HCT116 (cell line): Measurements from ENCODE around the gene FUOM. TPM values are rescaled to one million over a fixed set of nuclear protein-coding genes. Genes with fewer than 3 reads are reported as not detected.

ENCODE experiments used
- ATAC-seq: fragments of 200-7000 bp; cut with Tn5 transposase; 2 replicates; pipeline ENCODE4 v1.9.1; 2020; ENCODE audit warnings: mild to moderate bottlenecking, moderate library complexity
- BruUV-seq: library from RNA; stranded (reverse); fragments of 400-500 nt; replicated peaks from 2 replicates; lab custom pipeline; 2021; lab: Mats Ljungman, UMichigan
- CTCF ChIA-PET: fragments of 300-600 bp; sonication (Branson Sonifier 250); formaldehyde crosslinking; loops from one replicate; lab custom pipeline; 2021; ENCODE audit warnings: antibody characterized with exemption; lab: Charles Lee
- POLR2A ChIA-PET: fragments of 300-600, 350-600 bp; sonication (Branson Sonifier 250); formaldehyde crosslinking; loops from one replicate; lab custom pipeline; 2021; ENCODE audit warnings: antibody characterized with exemption; lab: Charles Lee
- RAD21 ChIA-PET, 2 experiments: fragments of 300-600 bp; sonication (Branson Sonifier 250); formaldehyde crosslinking; loops; one replicate each; lab custom pipeline; 2023; ENCODE audit warnings: low total read pairs in 2 of 2; ENCODE audit not compliant: uncharacterized antibody in 2 of 2, unreplicated experiment in 2 of 2, low non-redundant PET in 1 of 2; lab: Charles Lee
- DNase-seq: peaks from one replicate; pipeline ENCODE4 v3.0.0-alpha.2; 2010; ENCODE audit warnings: low read depth, low spot score
- H2AFZ ChIP-seq: fragments of 200-600 bp; shearing (Covaris generic), sonication (generic); 2 replicates; pipeline ENCODE4 v1.6.1; 2017; ENCODE audit warnings: low read depth, mixed run types, mixed read lengths, antibody characterized with exemption, low read length; ENCODE audit not compliant: poor library complexity, severe bottlenecking
- H3K27ac ChIP-seq: 2 replicates; pipeline ENCODE4 v1.5.1; 2012; ENCODE audit warnings: low read depth, low read length
- H3K27me3 ChIP-seq: fragments of 200-600 bp; sonication (generic); 2 replicates; pipeline ENCODE4 v1.6.1; 2016; ENCODE audit warnings: mixed run types, low read length, mixed read lengths; ENCODE audit not compliant: insufficient read depth
- H3K36me3 ChIP-seq, 2 experiments: fragments of 200-500 bp in 1 of 2; fragments of 200-600 bp in 1 of 2; sonication (Bioruptor generic) in 1 of 2; sonication (generic) in 1 of 2; 2 replicates each; pipeline versions ENCODE4 v1.5.1 to v1.6.1; 2014 to 2016; ENCODE audit warnings: low read length in 2 of 2, inconsistent platforms in 1 of 2, mixed read lengths in 1 of 2, mixed run types in 1 of 2; ENCODE audit not compliant: insufficient read depth in 2 of 2, control insufficient read depth in 1 of 2
- H3K4me1 ChIP-seq, 2 experiments: fragments of 200-600 bp in 1 of 2; sonication (generic) in 1 of 2; 2 replicates each; pipeline versions ENCODE4 v1.5.1 to v1.6.1; 2012 to 2017; ENCODE audit warnings: low read length in 2 of 2, inconsistent platforms in 1 of 2, mild to moderate bottlenecking in 1 of 2, mixed read lengths in 1 of 2, mixed run types in 1 of 2, moderate library complexity in 1 of 2; ENCODE audit not compliant: insufficient read depth in 2 of 2, control insufficient read depth in 1 of 2
- H3K4me2 ChIP-seq: fragments of 200-600 bp; sonication (generic); 2 replicates; pipeline ENCODE4 v1.6.1; 2017; ENCODE audit warnings: mixed run types, low read length, mixed read lengths
- H3K4me3 ChIP-seq, 2 experiments: fragments of 200-600 bp in 1 of 2; sonication (generic) in 1 of 2; replicated peaks in 1 of 2; 2 replicates each; pipeline ENCODE4 v1.5.1; 2011 to 2016; ENCODE audit warnings: low read length in 2 of 2, control low read depth in 1 of 2, low read depth in 1 of 2, mild to moderate bottlenecking in 1 of 2, mixed read lengths in 1 of 2, mixed run types in 1 of 2
- H3K79me2 ChIP-seq: fragments of 200-600 bp; sonication (generic); 2 replicates; pipeline ENCODE4 v1.6.1; 2017; ENCODE audit warnings: mild to moderate bottlenecking, mixed run types, low read length, moderate library complexity, mixed read lengths; ENCODE audit not compliant: insufficient read depth
- H3K9ac ChIP-seq: fragments of 200-600 bp; sonication (generic); 2 replicates; pipeline ENCODE4 v1.6.1; 2016; ENCODE audit warnings: low read length, mixed read lengths
- H3K9me2 ChIP-seq: fragments of 200-600 bp; sonication (generic), shearing (Covaris generic); 2 replicates; pipeline ENCODE4 v1.6.1; 2017; ENCODE audit warnings: mixed run types, mild to moderate bottlenecking, moderate library complexity; ENCODE audit not compliant: insufficient read depth
- H3K9me3 ChIP-seq, 2 experiments: fragments of 200-500 bp in 1 of 2; fragments of 200-600 bp in 1 of 2; sonication (Bioruptor generic) in 1 of 2; sonication (generic) in 1 of 2; 2 replicates each; pipeline ENCODE4 v1.6.1; 2014 to 2017; ENCODE audit warnings: low read length in 2 of 2, mixed read lengths in 2 of 2, inconsistent platforms in 1 of 2, low read depth in 1 of 2, mild to moderate bottlenecking in 1 of 2, mixed run types in 1 of 2, moderate library complexity in 1 of 2; ENCODE audit not compliant: control insufficient read depth in 1 of 2, insufficient read depth in 1 of 2
- H4K20me1 ChIP-seq: fragments of 200-600 bp; sonication (generic), shearing (Covaris generic); 2 replicates; pipeline ENCODE4 v1.6.1; 2017; ENCODE audit warnings: mixed run types, mild to moderate bottlenecking, moderate library complexity; ENCODE audit not compliant: insufficient read depth
- ATF3 ChIP-seq: IDR thresholded peaks from 2 replicates; pipeline ENCODE4 v1.6.1; 2012
- CEBPB ChIP-seq: IDR thresholded peaks from 2 replicates; pipeline ENCODE4 v1.6.1; 2012; ENCODE audit warnings: low read depth
- EGR1 ChIP-seq: IDR thresholded peaks from 2 replicates; pipeline ENCODE4 v1.6.1; 2012; ENCODE audit warnings: low read depth
- ELF1 ChIP-seq: IDR thresholded peaks from 2 replicates; pipeline ENCODE4 v1.6.1; 2012; ENCODE audit warnings: low read depth, borderline replicate concordance
- EZH2 ChIP-seq: fragments of 200-600 bp; sonication (generic); IDR thresholded peaks from 2 replicates; pipeline ENCODE4 v1.6.1; 2017; ENCODE audit warnings: antibody characterized with exemption, mixed run types
- EZH2phosphoT487 ChIP-seq: fragments of 200-600 bp; IDR thresholded peaks from 2 replicates; pipeline ENCODE4 v1.6.1; 2018; ENCODE audit warnings: antibody characterized with exemption, borderline replicate concordance
- FOSL1 ChIP-seq: IDR thresholded peaks from 2 replicates; pipeline ENCODE4 v1.6.1; 2012; ENCODE audit warnings: low read depth
- JUND ChIP-seq: IDR thresholded peaks from 2 replicates; pipeline ENCODE4 v1.6.1; 2012
- POLR2A ChIP-seq: IDR thresholded peaks from 2 replicates; pipeline ENCODE4 v1.7.0; 2011; ENCODE audit warnings: borderline replicate concordance; ENCODE audit not compliant: insufficient read depth, insufficient read length; ENCODE audit errors: extremely low read depth
- POLR2AphosphoS5 ChIP-seq: IDR thresholded peaks from 2 replicates; pipeline ENCODE4 v1.6.1; 2011; ENCODE audit warnings: mild to moderate bottlenecking, low read depth, low read length, moderate library complexity
- RAD21 ChIP-seq: IDR thresholded peaks from 2 replicates; pipeline ENCODE4 v1.6.1; 2012; ENCODE audit warnings: low read depth, mild to moderate bottlenecking
- REST ChIP-seq: IDR thresholded peaks from 2 replicates; pipeline ENCODE4 v1.6.1; 2012; ENCODE audit warnings: low read depth
- SIN3A ChIP-seq: IDR thresholded peaks from 2 replicates; pipeline ENCODE4 v1.6.1; 2012; ENCODE audit warnings: low read depth
- SRF ChIP-seq: IDR thresholded peaks from 2 replicates; pipeline ENCODE4 v1.6.1; 2012; ENCODE audit warnings: low read depth
- TCF7L2 ChIP-seq: IDR thresholded peaks from 2 replicates; pipeline ENCODE4 v1.7.0; 2011; ENCODE audit warnings: borderline replicate concordance, inconsistent platforms; ENCODE audit not compliant: insufficient read depth, insufficient read length; ENCODE audit errors: extremely low read depth
- ZFX ChIP-seq: fragments of 450-650 bp; IDR thresholded peaks from 2 replicates; pipeline ENCODE4 v1.6.1; 2017
- intact Hi-C: fragments of 100-400 bp; cut with micrococcal nuclease; formaldehyde crosslinking; loops from 2 replicates; pipeline ENCODE4 v1.10.0; 2022
- total RNA-seq: library from RNA; stranded (reverse); gene quantifications from one replicate; pipeline ENCODE4 v1.2.1, GENCODE V29; 2021; ENCODE audit not compliant: unreplicated experiment
- TF ChIP-seq, protein P1 (sequence below), 3 experiments: fragments of 200-600 bp in 1 of 3; sonication (generic) in 1 of 3; IDR thresholded peaks in 2 of 3; conservative IDR thresholded peaks in 1 of 3; 2 replicates each; pipeline ENCODE4 v1.5.1; 2012 to 2017; ENCODE audit warnings: low read depth in 2 of 3, low read length in 2 of 3, antibody characterized with exemption in 1 of 3, borderline replicate concordance in 1 of 3, control low read depth in 1 of 3, mild to moderate bottlenecking in 1 of 3, mixed read lengths in 1 of 3, mixed run types in 1 of 3, moderate library complexity in 1 of 3; ENCODE audit not compliant: insufficient read depth in 1 of 3
- TF ChIP-seq, protein P2 (sequence below): IDR thresholded peaks from 2 replicates; pipeline ENCODE4 v1.6.1; 2011; ENCODE audit warnings: mild to moderate bottlenecking, low read length, moderate library complexity; ENCODE audit not compliant: insufficient replicate concordance; ENCODE audit errors: extremely low read depth

The FUOM gene
- total RNA-seq, 1 experiment from 2014 or later, result 21.5 TPM

DNA sequence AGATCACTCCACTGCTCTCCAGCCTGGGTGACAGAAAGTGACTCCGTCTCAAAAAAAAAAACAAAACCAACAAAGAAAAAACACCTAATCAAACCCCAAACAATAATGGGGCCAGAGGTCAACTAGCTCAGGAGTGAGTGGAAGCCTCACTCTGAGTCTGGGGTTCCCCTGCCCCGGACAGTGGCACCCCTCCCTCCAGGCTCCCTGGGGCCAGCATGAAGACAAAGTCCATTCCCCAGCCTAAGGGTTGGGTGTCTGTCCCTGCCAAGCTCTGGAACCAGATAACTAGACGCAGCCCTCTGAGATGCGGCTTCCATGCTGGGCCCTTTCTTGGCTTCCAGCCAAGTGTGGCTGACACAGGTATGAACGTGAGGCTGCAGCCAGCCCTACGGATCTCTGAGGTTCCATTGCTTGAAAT lies 1.7 kb upstream of the FUOM start:
- Histone ChIP-seq H4K20me1 (no peaks in the 10 kb centered on the region), H3K9ac (no peak overlapping the region), H3K36me3 (no peaks in the 10 kb centered on the region; a peak in 1 of 4 replicates), H3K9me2 (no peaks in the 10 kb centered on the region), H3K27me3 (no peaks in the 10 kb centered on the region), H3K9me3 (no peaks in the 10 kb centered on the region), H3K27ac (no peak overlapping the region), H3K4me1 (peaks cover 3 to 5% of the 10 kb centered on the region in 2 experiments; a peak in 2 of 4 replicates), H3K4me3 (no peak overlapping the region), H3K4me2 (no peak overlapping the region), H3K79me2 (peaks cover 6% of the 10 kb centered on the region; the same call in 1 of the 2 replicates), H2AFZ (no peak overlapping the region)
- ChIA-PET CTCF (no interaction called here), POLR2A (no interaction called here), RAD21 (no interaction called here)
- no TSS peak for BruUV-seq
- intact Hi-C loops, result no loop called here
- TF ChIP-seq CEBPB (no peak), TCF7L2 (no peak), ZFX (no peak), ELF1 (no peak), SIN3A (no peak), REST (no peak), SRF (no peak), RAD21 (no peak), EGR1 (no peak), POLR2AphosphoS5 (no peak), JUND (no peak), EZH2 (no peak), FOSL1 (no peak), ATF3 (no peak), EZH2phosphoT487 (no peak), POLR2A (no peak)
- TF ChIP-seq, protein P1, sequence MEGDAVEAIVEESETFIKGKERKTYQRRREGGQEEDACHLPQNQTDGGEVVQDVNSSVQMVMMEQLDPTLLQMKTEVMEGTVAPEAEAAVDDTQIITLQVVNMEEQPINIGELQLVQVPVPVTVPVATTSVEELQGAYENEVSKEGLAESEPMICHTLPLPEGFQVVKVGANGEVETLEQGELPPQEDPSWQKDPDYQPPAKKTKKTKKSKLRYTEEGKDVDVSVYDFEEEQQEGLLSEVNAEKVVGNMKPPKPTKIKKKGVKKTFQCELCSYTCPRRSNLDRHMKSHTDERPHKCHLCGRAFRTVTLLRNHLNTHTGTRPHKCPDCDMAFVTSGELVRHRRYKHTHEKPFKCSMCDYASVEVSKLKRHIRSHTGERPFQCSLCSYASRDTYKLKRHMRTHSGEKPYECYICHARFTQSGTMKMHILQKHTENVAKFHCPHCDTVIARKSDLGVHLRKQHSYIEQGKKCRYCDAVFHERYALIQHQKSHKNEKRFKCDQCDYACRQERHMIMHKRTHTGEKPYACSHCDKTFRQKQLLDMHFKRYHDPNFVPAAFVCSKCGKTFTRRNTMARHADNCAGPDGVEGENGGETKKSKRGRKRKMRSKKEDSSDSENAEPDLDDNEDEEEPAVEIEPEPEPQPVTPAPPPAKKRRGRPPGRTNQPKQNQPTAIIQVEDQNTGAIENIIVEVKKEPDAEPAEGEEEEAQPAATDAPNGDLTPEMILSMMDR (IDR thresholded peaks at IDR 0.05 in 2 of 3, conservative IDR thresholded peaks at IDR 0.05 in 1 of 3; ENCODE audit: borderline replicate concordance in 1 of 3, insufficient read depth in 1 of 3, low read depth in 2 of 3, low read length in 2 of 3), result no peak
- TF ChIP-seq, protein P2, sequence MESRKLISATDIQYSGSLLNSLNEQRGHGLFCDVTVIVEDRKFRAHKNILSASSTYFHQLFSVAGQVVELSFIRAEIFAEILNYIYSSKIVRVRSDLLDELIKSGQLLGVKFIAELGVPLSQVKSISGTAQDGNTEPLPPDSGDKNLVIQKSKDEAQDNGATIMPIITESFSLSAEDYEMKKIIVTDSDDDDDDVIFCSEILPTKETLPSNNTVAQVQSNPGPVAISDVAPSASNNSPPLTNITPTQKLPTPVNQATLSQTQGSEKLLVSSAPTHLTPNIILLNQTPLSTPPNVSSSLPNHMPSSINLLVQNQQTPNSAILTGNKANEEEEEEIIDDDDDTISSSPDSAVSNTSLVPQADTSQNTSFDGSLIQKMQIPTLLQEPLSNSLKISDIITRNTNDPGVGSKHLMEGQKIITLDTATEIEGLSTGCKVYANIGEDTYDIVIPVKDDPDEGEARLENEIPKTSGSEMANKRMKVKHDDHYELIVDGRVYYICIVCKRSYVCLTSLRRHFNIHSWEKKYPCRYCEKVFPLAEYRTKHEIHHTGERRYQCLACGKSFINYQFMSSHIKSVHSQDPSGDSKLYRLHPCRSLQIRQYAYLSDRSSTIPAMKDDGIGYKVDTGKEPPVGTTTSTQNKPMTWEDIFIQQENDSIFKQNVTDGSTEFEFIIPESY, result no peak
- ATAC-seq, result no peak
- DNase-seq, result no peak
